Measurements from ENCODE around the gene CHL1. TPM values are rescaled to one million over a fixed set of nuclear protein-coding genes. Genes with fewer than 3 reads are reported as not detected.

CHL1 gene
- total RNA-seq, 1 experiment from 2014 or later, result not detected

GRCh38 chr3:447671-448070, 251.1 kb downstream of the CHL1 start:
- Histone ChIP-seq H3K36me3 (ENCODE audit: low read depth) (no peaks in the 10 kb centered on the region), H3K79me2 (ENCODE audit: low read depth) (no peaks in the 10 kb centered on the region), H3K27ac (no peak overlapping the region), H3K9me3 (ENCODE audit: insufficient read depth, low read depth) (no peaks in the 10 kb centered on the region), H3K4me3 (no peak overlapping the region), H2AFZ (no peak overlapping the region), H3K27me3 (ENCODE audit: insufficient read depth, low read depth) (no peaks in the 10 kb centered on the region), H3K9me2 (ENCODE audit: insufficient read depth) (no peaks in the 10 kb centered on the region), H3F3A (ENCODE audit: insufficient read depth, low read depth) (no peaks in the 10 kb centered on the region), H3K4me2 (no peak overlapping the region), H4K20me1 (ENCODE audit: insufficient read depth) (no peaks in the 10 kb centered on the region), H3K4me1 (replicated peaks; ENCODE audit: insufficient read depth) (no peaks in the 10 kb centered on the region)
- DNase-seq, result no peak
- POLR2A ChIA-PET (ENCODE audit: unreplicated experiment), result no interaction called here
- intact Hi-C loops (cut with micrococcal nuclease; ENCODE audit: unreplicated experiment), result no loop called here
- CTCF ChIA-PET, result no interaction called here
- no TSS peak for BruUV-seq (replicated peaks)
- TF ChIP-seq CTCF (conservative IDR thresholded peaks at IDR 0.05) (no peak), EZH2 (IDR thresholded peaks at IDR 0.05; ENCODE audit: low read depth) (no peak)

GRCh38 chr3:449711-450110, 253.1 kb downstream of the CHL1 start:
- intact Hi-C loops (cut with micrococcal nuclease; ENCODE audit: unreplicated experiment), result no loop called here
- H3K9me2 ChIP-seq (ENCODE audit: insufficient read depth), result no peaks in the 10 kb centered on the region
- no peak overlapping the region for H3K27ac ChIP-seq
- no peak for DNase-seq
- H2AFZ ChIP-seq, result no peak overlapping the region
- no TSS peak for BruUV-seq (replicated peaks)
- POLR2A ChIA-PET (ENCODE audit: unreplicated experiment), result no interaction called here
- no peaks in the 10 kb centered on the region for H3K27me3 ChIP-seq (ENCODE audit: insufficient read depth, low read depth)
- no peak overlapping the region for H3K4me3 ChIP-seq
- no peaks in the 10 kb centered on the region for H3K9me3 ChIP-seq (ENCODE audit: insufficient read depth, low read depth)
- no peaks in the 10 kb centered on the region for H3K4me1 ChIP-seq (replicated peaks; ENCODE audit: insufficient read depth)
- H3K36me3 ChIP-seq (ENCODE audit: low read depth), result no peaks in the 10 kb centered on the region
- TF ChIP-seq CTCF (conservative IDR thresholded peaks at IDR 0.05) (no peak), EZH2 (IDR thresholded peaks at IDR 0.05; ENCODE audit: low read depth) (no peak)
- no peaks in the 10 kb centered on the region for H3K79me2 ChIP-seq (ENCODE audit: low read depth)
- CTCF ChIA-PET, result no interaction called here
- H4K20me1 ChIP-seq (ENCODE audit: insufficient read depth), result no peaks in the 10 kb centered on the region
- no peak overlapping the region for H3K4me2 ChIP-seq
- H3F3A ChIP-seq (ENCODE audit: insufficient read depth, low read depth), result no peaks in the 10 kb centered on the region

- CTCF ChIA-PET, result no interaction called here
- Histone ChIP-seq H3K27ac (no peak overlapping the region), H3K79me2 (ENCODE audit: low read depth) (no peaks in the 10 kb centered on the region), H3K4me1 (replicated peaks; ENCODE audit: insufficient read depth) (no peaks in the 10 kb centered on the region), H3K4me2 (no peak overlapping the region), H3K9me3 (ENCODE audit: insufficient read depth, low read depth) (no peaks in the 10 kb centered on the region), H3F3A (ENCODE audit: insufficient read depth, low read depth) (no peaks in the 10 kb centered on the region), H3K36me3 (ENCODE audit: low read depth) (no peaks in the 10 kb centered on the region), H4K20me1 (ENCODE audit: insufficient read depth) (no peaks in the 10 kb centered on the region), H3K27me3 (ENCODE audit: insufficient read depth, low read depth) (no peaks in the 10 kb centered on the region), H2AFZ (no peak overlapping the region), H3K4me3 (no peak overlapping the region), H3K9me2 (ENCODE audit: insufficient read depth) (no peaks in the 10 kb centered on the region)
- no peak for DNase-seq
- TF ChIP-seq EZH2 (IDR thresholded peaks at IDR 0.05; ENCODE audit: low read depth) (no peak), CTCF (conservative IDR thresholded peaks at IDR 0.05) (no peak)
- no TSS peak for BruUV-seq (replicated peaks)
- POLR2A ChIA-PET (ENCODE audit: unreplicated experiment), result no interaction called here
- intact Hi-C loops (cut with micrococcal nuclease; ENCODE audit: unreplicated experiment), result no loop called here
Observed at GRCh38 chr3:452221-452620, 255.7 kb downstream of the CHL1 start.
